IMR-90 (cell line): ENCODE measurements around the gene OR6J1. TPM values are rescaled to one million over a fixed set of nuclear protein-coding genes. Genes with fewer than 3 reads are reported as not detected.

Experiments
- ATAC-seq: fragments of 200-7000 bp; cut with Tn5 transposase; 2 replicates; pipeline ENCODE4 v1.9.1; 2020; ENCODE audit warnings: low read depth, mild to moderate bottlenecking, moderate library complexity
- BruUV-seq: library from RNA; stranded (reverse); fragments of 400-500 nt; replicated peaks from 2 replicates; lab custom pipeline; 2021; lab: Mats Ljungman, UMichigan
- CTCF ChIA-PET: fragments of 300-600 bp; formaldehyde crosslinking; extraction: SDS; loops from one replicate; lab custom pipeline; 2021; ENCODE audit warnings: antibody characterized with exemption; lab: Yijun Ruan, JAX
- POLR2A ChIA-PET: fragments of 300-600 bp; sonication (Branson Sonifier 250); formaldehyde crosslinking; loops from one replicate; lab custom pipeline; 2022; ENCODE audit warnings: antibody characterized with exemption; ENCODE audit not compliant: unreplicated experiment; lab: Charles Lee
- DNase-seq: peaks from one replicate; pipeline ENCODE4 v3.0.0; 2013
- H2AFZ ChIP-seq: replicated peaks from 2 replicates; pipeline ENCODE3; 2013; ENCODE audit warnings: low read length, mild to moderate bottlenecking; ENCODE audit not compliant: poor library complexity
- H2AK5ac ChIP-seq: 2 replicates; pipeline ENCODE4 v1.6.1; 2013; ENCODE audit warnings: low read depth, low read length, inconsistent platforms
- H2AK9ac ChIP-seq: replicated peaks from 2 replicates; pipeline ENCODE3; 2013; ENCODE audit warnings: mild to moderate bottlenecking, low read depth, low read length, moderate library complexity; ENCODE audit not compliant: poor library complexity
- H2BK120ac ChIP-seq: 2 replicates; pipeline ENCODE4 v1.6.1; 2013; ENCODE audit warnings: low read depth, low read length, inconsistent platforms
- H2BK15ac ChIP-seq: 3 replicates; pipeline ENCODE4 v1.6.1; 2013; ENCODE audit warnings: low read depth, low read length, inconsistent platforms
- H2BK20ac ChIP-seq: 2 replicates; pipeline ENCODE4 v1.6.1; 2013; ENCODE audit warnings: low read depth, mild to moderate bottlenecking, inconsistent platforms, low read length, moderate library complexity
- H2BK5ac ChIP-seq: 2 replicates; pipeline ENCODE4 v1.6.1; 2013; ENCODE audit warnings: mild to moderate bottlenecking, low read depth, low read length, inconsistent platforms; ENCODE audit not compliant: poor library complexity, severe bottlenecking
- H3K14ac ChIP-seq: replicated peaks from 2 replicates; pipeline ENCODE4 v1.6.1; 2013; ENCODE audit warnings: low read depth, low read length, inconsistent platforms
- H3K18ac ChIP-seq: 2 replicates; pipeline ENCODE4 v1.6.1; 2013; ENCODE audit warnings: low read depth, low read length, control low read depth
- H3K23ac ChIP-seq: 2 replicates; pipeline ENCODE4 v1.6.1; 2013; ENCODE audit warnings: low read depth, low read length, inconsistent platforms
- H3K27ac ChIP-seq: 2 replicates; pipeline ENCODE4 v1.5.1; 2013; ENCODE audit warnings: mild to moderate bottlenecking, control low read depth, low read length; ENCODE audit not compliant: insufficient read depth
- H3K27me3 ChIP-seq: 2 replicates; pipeline ENCODE4 v1.6.1; 2013; ENCODE audit warnings: low read length; ENCODE audit not compliant: control insufficient read depth, insufficient read depth
- H3K36me3 ChIP-seq: 2 replicates; pipeline ENCODE4 v1.6.1; 2013; ENCODE audit warnings: low read length, mixed read lengths; ENCODE audit not compliant: control insufficient read depth, insufficient read depth
- H3K4ac ChIP-seq: 2 replicates; pipeline ENCODE4 v1.6.1; 2013; ENCODE audit warnings: low read depth, low read length, inconsistent platforms
- H3K4me1 ChIP-seq: 2 replicates; pipeline ENCODE4 v1.6.1; 2013; ENCODE audit warnings: low read length, mixed read lengths; ENCODE audit not compliant: control insufficient read depth, insufficient read depth
- H3K4me2 ChIP-seq: 2 replicates; pipeline ENCODE4 v1.6.1; 2013; ENCODE audit warnings: low read depth, mild to moderate bottlenecking, control low read depth, low read length, moderate library complexity
- H3K4me3 ChIP-seq: 2 replicates; pipeline ENCODE4 v1.5.1; 2013; ENCODE audit warnings: low read depth, mild to moderate bottlenecking, control low read depth, low read length, moderate library complexity; ENCODE audit not compliant: insufficient read depth
- H3K56ac ChIP-seq: 2 replicates; pipeline ENCODE4 v1.6.1; 2013; ENCODE audit warnings: low read length, inconsistent platforms; ENCODE audit not compliant: insufficient read depth; ENCODE audit errors: extremely low read depth
- H3K79me1 ChIP-seq, 2 experiments: 2 replicates each; pipeline ENCODE4 v1.6.1; 2013; ENCODE audit warnings: low read length in 2 of 2, inconsistent platforms in 1 of 2, low read depth in 1 of 2
- H3K9ac ChIP-seq: 2 replicates; pipeline ENCODE4 v1.6.1; 2013; ENCODE audit warnings: low read depth, low read length, control low read depth
- H3K9me1 ChIP-seq: 2 replicates; pipeline ENCODE4 v1.6.1; 2013; ENCODE audit warnings: low read length, inconsistent platforms; ENCODE audit not compliant: insufficient read depth
- H3K9me3 ChIP-seq: 2 replicates; pipeline ENCODE4 v1.6.1; 2013; ENCODE audit warnings: low read length; ENCODE audit not compliant: control insufficient read depth, insufficient read depth
- H4K20me1 ChIP-seq: 2 replicates; pipeline ENCODE4 v1.6.1; 2013; ENCODE audit warnings: low read length, inconsistent platforms; ENCODE audit not compliant: insufficient read depth
- H4K5ac ChIP-seq: 2 replicates; pipeline ENCODE4 v1.6.1; 2013; ENCODE audit warnings: mild to moderate bottlenecking, low read depth, low read length, control low read depth
- H4K8ac ChIP-seq, 2 experiments: 2 replicates each; pipeline ENCODE4 v1.6.1; 2013; ENCODE audit warnings: low read depth in 2 of 2, low read length in 2 of 2, control low read depth in 1 of 2, inconsistent platforms in 1 of 2
- H4K91ac ChIP-seq: 2 replicates; pipeline ENCODE4 v1.6.1; 2013; ENCODE audit warnings: low read depth, low read length, inconsistent platforms; ENCODE audit not compliant: insufficient read depth
- MAFK ChIP-seq: IDR thresholded peaks from 2 replicates; pipeline ENCODE4 v1.6.1; 2012; ENCODE audit warnings: low read depth, low read length, improper control_type of control experiment
- RAD21 ChIP-seq: IDR thresholded peaks from 2 replicates; pipeline ENCODE4 v1.6.1; 2012; ENCODE audit warnings: low read length, improper control_type of control experiment
- RCOR1 ChIP-seq: IDR thresholded peaks from 2 replicates; pipeline ENCODE4 v1.6.1; 2012; ENCODE audit warnings: mild to moderate bottlenecking, low read length, improper control_type of control experiment; ENCODE audit not compliant: insufficient replicate concordance
- RFX5 ChIP-seq: IDR thresholded peaks from 2 replicates; pipeline ENCODE4 v1.8.0; 2012; ENCODE audit warnings: low read depth, mild to moderate bottlenecking, low read length, moderate library complexity
- dilution Hi-C: fragments of 300-500 bp; cut with HindIII; formaldehyde crosslinking; loops from one replicate; pipeline ENCODE4 v1.14.3; 2018; ENCODE audit warnings: low sequenced_read_pairs; ENCODE audit not compliant: unreplicated experiment
- in situ Hi-C: fragments of 300-500 bp; cut with MboI; formaldehyde crosslinking; loops from 3 replicates; pipeline ENCODE4 v1.14.3; 2019; ENCODE audit warnings: low sequenced_read_pairs, inconsistent platforms, mixed read lengths
- intact Hi-C: fragments of 100-400 bp; cut with micrococcal nuclease; formaldehyde crosslinking; loops from 2 replicates; pipeline ENCODE4 v1.10.0; 2022
- polyA plus RNA-seq, 3 experiments: library from polyadenylated mRNA; depleted of rRNA; stranded (reverse); fragments of >200 nt; gene quantifications; 2 replicates each; pipeline ENCODE4 v1.2.3, GENCODE V29; 2012; ENCODE audit warnings: low replicate concordance in 1 of 3
- total RNA-seq: library from RNA; depleted of rRNA; stranded (reverse); fragments of >200 nt; gene quantifications from 2 replicates; pipeline ENCODE4 v1.2.3, GENCODE V29; 2012
- TF ChIP-seq, protein P1 (sequence below): fragments of 150-350 bp; IDR thresholded peaks from 2 replicates; pipeline ENCODE4 v1.6.1; 2016; ENCODE audit warnings: low read depth, mild to moderate bottlenecking, low read length, moderate library complexity, borderline replicate concordance

Gene OR6J1
- total and polyA plus RNA-seq, 2 of the 4 experiments (the other 2 are of a cell fraction): not detected

DNA sequence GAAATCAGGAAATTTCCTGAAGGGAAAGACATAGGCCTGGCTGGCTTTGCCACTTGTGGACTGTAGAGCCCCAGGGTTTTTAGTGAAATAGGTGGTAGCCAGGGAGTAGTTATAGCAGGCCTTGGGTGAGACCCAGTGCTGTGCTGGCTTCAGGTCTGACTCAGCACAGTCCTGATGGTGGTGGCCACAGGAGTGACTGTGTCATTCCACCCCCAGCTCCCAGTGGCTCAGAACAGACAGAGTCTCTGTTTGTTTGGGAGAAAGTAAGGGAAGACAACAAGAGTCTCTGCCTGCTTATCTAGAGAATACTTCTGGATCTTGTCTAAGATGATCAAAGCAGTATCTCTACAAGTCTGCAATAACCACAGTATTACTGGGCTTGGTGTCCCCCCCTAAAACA is 27.5 kb upstream of the OR6J1 start:
- Histone ChIP-seq H3K9me1 (no peaks in the 10 kb centered on the region), H4K20me1 (no peaks in the 10 kb centered on the region), H2AK9ac (no peak overlapping the region), H2BK20ac (no peak overlapping the region), H2BK15ac (no peak overlapping the region), H3K4me1 (0 out of 2 replicates have a peak, but pooled peaks cover 1% of the 10 kb centered on the region), H2BK120ac (no peak overlapping the region), H3K79me1 (no peaks in the 10 kb centered on the region), H4K5ac (no peak overlapping the region), H3K27ac (no peak overlapping the region), H2BK5ac (no peak overlapping the region), H2AK5ac (no peak overlapping the region), H3K4me2 (no peak overlapping the region), H3K4me3 (no peak overlapping the region), H3K27me3 (peaks cover 2% of the 10 kb centered on the region), H3K36me3 (no peaks in the 10 kb centered on the region), H3K9me3 (no peaks in the 10 kb centered on the region), H4K91ac (no peak overlapping the region), H2AFZ (no peak overlapping the region), H4K8ac (no peak overlapping the region), H3K9ac (no peak overlapping the region), H3K4ac (no peak overlapping the region), H3K23ac (no peak overlapping the region), H3K14ac (no peak overlapping the region), H3K18ac (no peak overlapping the region), H3K56ac (no peak overlapping the region)
- intact Hi-C loops: no loop called here
- POLR2A ChIA-PET: no interaction called here
- dilution Hi-C loops: no loop called here
- no TSS peak for BruUV-seq
- in situ Hi-C loops: no loop called here
- TF ChIP-seq, protein P1, sequence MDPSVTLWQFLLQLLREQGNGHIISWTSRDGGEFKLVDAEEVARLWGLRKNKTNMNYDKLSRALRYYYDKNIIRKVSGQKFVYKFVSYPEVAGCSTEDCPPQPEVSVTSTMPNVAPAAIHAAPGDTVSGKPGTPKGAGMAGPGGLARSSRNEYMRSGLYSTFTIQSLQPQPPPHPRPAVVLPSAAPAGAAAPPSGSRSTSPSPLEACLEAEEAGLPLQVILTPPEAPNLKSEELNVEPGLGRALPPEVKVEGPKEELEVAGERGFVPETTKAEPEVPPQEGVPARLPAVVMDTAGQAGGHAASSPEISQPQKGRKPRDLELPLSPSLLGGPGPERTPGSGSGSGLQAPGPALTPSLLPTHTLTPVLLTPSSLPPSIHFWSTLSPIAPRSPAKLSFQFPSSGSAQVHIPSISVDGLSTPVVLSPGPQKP: no peak
- TF ChIP-seq RFX5 (no peak), RCOR1 (no peak), MAFK (no peak), RAD21 (no peak)
- CTCF ChIA-PET: no interaction called here
- no peak for ATAC-seq
- no peak for DNase-seq
